ENCODE results near the gene LIMS1. TPM values are rescaled to one million over a fixed set of nuclear protein-coding genes. Genes with fewer than 3 reads are reported as not detected.

The LIMS1 gene, protein sequence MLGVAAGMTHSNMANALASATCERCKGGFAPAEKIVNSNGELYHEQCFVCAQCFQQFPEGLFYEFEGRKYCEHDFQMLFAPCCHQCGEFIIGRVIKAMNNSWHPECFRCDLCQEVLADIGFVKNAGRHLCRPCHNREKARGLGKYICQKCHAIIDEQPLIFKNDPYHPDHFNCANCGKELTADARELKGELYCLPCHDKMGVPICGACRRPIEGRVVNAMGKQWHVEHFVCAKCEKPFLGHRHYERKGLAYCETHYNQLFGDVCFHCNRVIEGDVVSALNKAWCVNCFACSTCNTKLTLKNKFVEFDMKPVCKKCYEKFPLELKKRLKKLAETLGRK
- total RNA-seq (2014; rRNA removed; shearing (Covaris generic)) (122 and 131 TPM in 2 replicates), polyA plus RNA-seq (2016; fragmentation: Nextera tagmentation; extraction: Ambion mirVana) (81.3 and 82.0 TPM in 2 replicates)

DNA sequence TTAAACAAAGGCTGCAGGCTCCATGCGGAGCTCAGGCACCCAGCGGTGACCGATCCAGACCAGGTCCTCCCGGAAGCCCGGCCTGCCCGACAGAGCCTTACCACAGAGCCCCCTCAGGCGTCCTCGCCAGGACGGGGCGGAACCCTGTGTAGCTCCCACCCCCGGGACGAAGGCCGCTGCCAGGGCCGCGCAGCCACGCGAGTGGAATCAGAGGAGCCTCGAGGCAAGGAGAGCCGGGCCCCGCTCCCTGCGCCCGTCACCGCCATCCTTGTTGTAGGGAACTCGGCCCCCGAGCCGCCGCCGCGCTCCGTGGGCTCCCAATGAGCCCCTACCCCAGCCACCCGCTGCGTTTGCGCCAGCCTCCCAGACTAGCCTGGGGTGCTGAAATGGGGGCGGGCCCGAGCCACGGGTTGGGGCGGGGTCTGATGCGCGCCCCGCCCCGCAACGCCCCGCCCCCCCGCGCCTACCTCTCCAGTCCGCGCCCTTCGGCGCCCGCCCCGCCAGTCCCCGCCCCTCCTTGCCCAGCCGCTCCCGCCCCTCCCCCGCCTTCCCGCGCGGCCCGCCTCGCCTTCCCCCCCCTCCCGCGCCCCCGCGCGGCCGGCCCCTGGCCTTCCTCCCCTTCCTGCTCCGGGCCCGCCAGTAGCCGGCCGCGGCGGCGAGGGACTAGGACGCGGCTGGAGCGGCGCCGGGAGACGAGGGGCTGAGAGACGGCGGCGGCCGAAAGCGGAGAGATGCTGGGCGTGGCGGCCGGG, at the start of gene LIMS1:
Gene LIMS1, plus strand, starts transcription at position 639 of the 752 bp plus-strand sequence. Its CDS starts 93 bp downstream, at position 732.
- no peaks in the 10 kb centered on the region for H4K20me1 ChIP-seq (ENCODE audit: insufficient read depth)
- no peaks in the 10 kb centered on the region for H3K9me2 ChIP-seq (ENCODE audit: insufficient read depth)
- WGBS, 2 experiments (ENCODE audit: low coverage in 1 of 2, low lambda C conversion rate in 2 of 2, missing lambda C conversion rate in 2 of 2): 1 to 3% methylated on average over 34 to 47 of the region's 87 CpGs
- peaks cover 44% of the 10 kb centered on the region for H3K79me2 ChIP-seq (ENCODE audit: insufficient read depth)
- peak within 1 kb of the TSS; percentile 94 for H3K4me2 ChIP-seq (ENCODE audit: unreplicated experiment)
- no peaks in the 10 kb centered on the region for H3K36me3 ChIP-seq (ENCODE audit: low read depth)
- TF ChIP-seq EZH2phosphoT487 (IDR thresholded peaks at IDR 0.05; ENCODE audit: insufficient read depth, low read depth) (no peak), EZH2 (IDR thresholded peaks at IDR 0.05; ENCODE audit: insufficient read depth, poor library complexity, severe bottlenecking) (no peak)
- peak within 1 kb of the TSS; percentile 97 for H3K4me3 ChIP-seq
- peaks cover 21% of the 10 kb centered on the region for H3K4me1 ChIP-seq (ENCODE audit: insufficient read depth)
- peak; percentile 94 for DNase-seq
- H3K27me3 ChIP-seq (replicated peaks; ENCODE audit: insufficient read depth): no peaks in the 10 kb centered on the region
- H3F3A ChIP-seq (ENCODE audit: insufficient read depth): peaks cover 7% of the 10 kb centered on the region; the same call in 1 of the 2 replicates
- in situ Hi-C loops (cut with MboI): no loop called here
- peak within 1 kb of the TSS; percentile 96 for H3K9ac ChIP-seq
- peak within 1 kb of the TSS; percentile 93 for H3K27ac ChIP-seq
- H2AFZ ChIP-seq: peak within 1 kb of the TSS; percentile 96
- H3K9me3 ChIP-seq (ENCODE audit: low read depth): no peaks in the 10 kb centered on the region

DNA sequence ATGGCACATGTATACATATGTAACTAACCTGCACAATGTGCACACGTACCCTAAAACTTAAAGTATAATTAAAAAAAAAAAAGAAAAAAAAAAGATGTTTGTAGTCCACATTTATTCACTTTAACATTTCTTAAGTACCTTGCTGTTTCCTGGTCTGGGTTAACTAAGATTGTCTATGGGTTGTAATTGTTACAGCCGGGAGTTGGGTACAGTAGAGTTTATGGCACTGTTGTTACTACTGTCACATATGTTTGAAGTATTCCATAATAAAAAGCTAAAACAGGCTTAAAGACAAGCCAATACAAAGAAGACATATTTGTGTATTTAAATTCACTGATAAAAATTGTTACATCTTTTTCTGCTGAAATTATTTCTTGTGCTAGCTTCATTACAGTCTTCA, 49.0 kb upstream of the LIMS1 start:
- DNase-seq: no peak
- 84 to 92% methylated on average over 2 of the region's 2 CpGs for WGBS, 2 experiments (ENCODE audit: low coverage in 1 of 2, low lambda C conversion rate in 2 of 2, missing lambda C conversion rate in 2 of 2)
- Histone ChIP-seq H3K27ac (no peak overlapping the region), H3K27me3 (replicated peaks; ENCODE audit: insufficient read depth) (no peaks in the 10 kb centered on the region), H3K4me1 (ENCODE audit: insufficient read depth) (no peaks in the 10 kb centered on the region), H3K9ac (no peak overlapping the region), H3K4me2 (ENCODE audit: unreplicated experiment) (no peak overlapping the region), H3K79me2 (ENCODE audit: insufficient read depth) (no peaks in the 10 kb centered on the region), H3K4me3 (no peak overlapping the region), H3K36me3 (ENCODE audit: low read depth) (peaks cover 85% of the 10 kb centered on the region), H4K20me1 (ENCODE audit: insufficient read depth) (no peaks in the 10 kb centered on the region), H3K9me2 (ENCODE audit: insufficient read depth) (no peaks in the 10 kb centered on the region), H3K9me3 (ENCODE audit: low read depth) (no peaks in the 10 kb centered on the region), H3F3A (ENCODE audit: insufficient read depth) (peaks cover 6% of the 10 kb centered on the region; the same call in 1 of the 2 replicates), H2AFZ (no peak overlapping the region)
- in situ Hi-C loops (cut with MboI): no loop called here
- no peak for TF ChIP-seq EZH2 (IDR thresholded peaks at IDR 0.05; ENCODE audit: insufficient read depth, poor library complexity, severe bottlenecking)
- TF ChIP-seq EZH2phosphoT487 (IDR thresholded peaks at IDR 0.05; ENCODE audit: insufficient read depth, low read depth): no peak

- H3F3A ChIP-seq (ENCODE audit: insufficient read depth): peaks cover 31% of the 10 kb centered on the region; the same call in 1 of the 2 replicates
- no peaks in the 10 kb centered on the region for H3K79me2 ChIP-seq (ENCODE audit: insufficient read depth)
- in situ Hi-C loops (cut with MboI): no loop called here
- H4K20me1 ChIP-seq (ENCODE audit: insufficient read depth): no peaks in the 10 kb centered on the region
- H3K9me3 ChIP-seq (ENCODE audit: low read depth): no peaks in the 10 kb centered on the region
- no peak overlapping the region for H3K4me2 ChIP-seq (ENCODE audit: unreplicated experiment)
- no peak overlapping the region for H3K4me3 ChIP-seq
- H3K4me1 ChIP-seq (ENCODE audit: insufficient read depth): peaks cover 16% of the 10 kb centered on the region
- H3K27me3 ChIP-seq (replicated peaks; ENCODE audit: insufficient read depth): no peaks in the 10 kb centered on the region
- H2AFZ ChIP-seq: no peak overlapping the region
- TF ChIP-seq EZH2phosphoT487 (IDR thresholded peaks at IDR 0.05; ENCODE audit: insufficient read depth, low read depth): no peak
- no peak for TF ChIP-seq EZH2 (IDR thresholded peaks at IDR 0.05; ENCODE audit: insufficient read depth, poor library complexity, severe bottlenecking)
- no peak overlapping the region for H3K9ac ChIP-seq
- DNase-seq: no peak
- no peaks in the 10 kb centered on the region for H3K9me2 ChIP-seq (ENCODE audit: insufficient read depth)
- H3K36me3 ChIP-seq (ENCODE audit: low read depth): peaks cover 61% of the 10 kb centered on the region
- no peak overlapping the region for H3K27ac ChIP-seq
These were observed 43.7 kb upstream of the LIMS1 start for GRCh38 chr2:108490506-108491122.

- Histone ChIP-seq H3K79me2 (ENCODE audit: insufficient read depth) (no peaks in the 10 kb centered on the region), H3K4me1 (ENCODE audit: insufficient read depth) (peaks cover 16% of the 10 kb centered on the region), H3K9me3 (ENCODE audit: low read depth) (no peaks in the 10 kb centered on the region), H3K27me3 (replicated peaks; ENCODE audit: insufficient read depth) (no peaks in the 10 kb centered on the region), H3K9ac (0 out of 2 replicates have a peak overlapping the region, but pooled peaks have one; percentile 6), H3K27ac (peak overlapping the region; percentile 52), H3K4me2 (ENCODE audit: unreplicated experiment) (peak overlapping the region; percentile 29), H2AFZ (no peak overlapping the region), H3F3A (ENCODE audit: insufficient read depth) (peaks cover 31% of the 10 kb centered on the region; the same call in 1 of the 2 replicates), H3K4me3 (no peak overlapping the region), H3K9me2 (ENCODE audit: insufficient read depth) (no peaks in the 10 kb centered on the region), H3K36me3 (ENCODE audit: low read depth) (peaks cover 49% of the 10 kb centered on the region), H4K20me1 (ENCODE audit: insufficient read depth) (no peaks in the 10 kb centered on the region)
- in situ Hi-C loops (cut with MboI): no loop called here
- DNase-seq: no peak
- TF ChIP-seq EZH2phosphoT487 (IDR thresholded peaks at IDR 0.05; ENCODE audit: insufficient read depth, low read depth): no peak
- no peak for TF ChIP-seq EZH2 (IDR thresholded peaks at IDR 0.05; ENCODE audit: insufficient read depth, poor library complexity, severe bottlenecking)
These were observed 42.4 kb upstream of the LIMS1 start for GRCh38 chr2:108491848-108492247.

Measured in GM23248 (cell line).